Measurements from ENCODE around the gene WNT5A.

DNA sequence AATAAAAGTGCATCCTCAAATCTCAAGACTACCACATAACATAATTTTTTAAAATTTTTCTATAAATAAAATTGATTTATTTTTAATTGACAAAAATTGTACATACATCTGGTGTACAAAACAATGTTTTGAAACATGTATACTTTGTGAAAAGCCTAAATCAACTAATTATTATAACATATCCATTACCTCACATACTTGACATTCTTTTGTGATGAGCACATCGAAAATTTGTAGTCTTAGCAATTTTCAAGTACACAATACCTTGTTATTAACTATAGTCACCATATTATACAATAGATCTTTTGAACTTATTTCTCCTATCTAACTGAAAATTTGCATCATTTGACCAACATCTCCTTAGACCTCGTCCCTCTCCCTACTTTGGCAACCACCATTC is 7.9 kb upstream of the WNT5A start:
- TF ChIP-seq EZH2 (IDR thresholded peaks at IDR 0.05; ENCODE audit: borderline replicate concordance, low read length): no peak
- TF ChIP-seq CTCF (IDR thresholded peaks at IDR 0.05; ENCODE audit: low read length): no peak

Measured in OCI-LY1 (cell line).